Skeletal muscle satellite cell (primary cell): ENCODE data around the gene EID3.

Experiments used
- H3K27me3 ChIP-seq: 2 replicates; pipeline ENCODE4 v1.7.0; 2013; ENCODE audit warnings: low read length; ENCODE audit not compliant: control insufficient read depth, insufficient read depth
- H3K36me3 ChIP-seq: 2 replicates; pipeline ENCODE4 v1.7.0; 2013; ENCODE audit warnings: mild to moderate bottlenecking, control low read depth, low read length; ENCODE audit not compliant: insufficient read depth
- H3K4me1 ChIP-seq: 2 replicates; pipeline ENCODE4 v1.7.0; 2013; ENCODE audit warnings: low read length; ENCODE audit not compliant: control insufficient read depth, insufficient read depth
- H3K4me2 ChIP-seq: 2 replicates; pipeline ENCODE4 v1.7.0; 2013; ENCODE audit warnings: mild to moderate bottlenecking, low read length
- H3K4me3 ChIP-seq: 2 replicates; pipeline ENCODE4 v1.7.0; 2013; ENCODE audit warnings: low read length
- H3K9ac ChIP-seq: 2 replicates; pipeline ENCODE4 v1.7.0; 2013; ENCODE audit warnings: mild to moderate bottlenecking, low read depth, low read length, moderate library complexity
- H3K9me3 ChIP-seq: replicated peaks from 2 replicates; pipeline ENCODE4 v1.7.0; 2013; ENCODE audit warnings: mild to moderate bottlenecking, control low read depth, low read length

Gene EID3

DNA sequence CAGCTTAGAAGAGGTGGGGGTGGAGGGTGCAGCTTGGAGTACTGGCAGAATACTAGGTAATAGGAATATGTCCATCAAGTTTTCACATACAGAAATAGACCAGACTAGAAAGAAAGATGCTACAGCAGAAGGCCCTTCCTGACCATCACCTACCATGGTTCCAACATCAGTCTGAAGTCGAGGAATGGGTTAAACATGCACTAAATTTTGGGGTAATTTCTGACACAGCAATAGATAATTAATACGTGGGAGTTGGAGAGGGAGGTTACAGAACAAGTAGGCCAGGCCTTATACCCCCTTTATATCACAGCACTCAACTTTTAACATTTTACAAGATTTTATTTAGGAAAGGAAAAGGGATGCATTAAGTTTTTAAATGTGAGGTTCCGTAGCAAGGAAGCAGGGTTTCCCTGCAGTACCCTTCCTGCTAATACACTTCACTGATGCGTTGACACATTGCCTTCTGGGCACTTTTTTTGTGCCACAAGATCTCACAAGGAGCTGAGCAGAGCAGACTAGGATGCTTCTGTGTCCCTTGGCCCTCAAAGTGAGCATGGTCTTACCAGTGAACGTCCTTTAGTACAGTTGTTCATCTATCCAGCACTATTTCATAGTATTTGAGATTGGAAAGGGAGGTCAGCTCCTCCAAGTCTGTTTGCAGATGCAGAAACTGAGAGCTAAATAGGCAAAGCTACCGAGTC lies 50.8 kb downstream of the EID3 start:
- Histone ChIP-seq H3K9ac (no peak overlapping the region), H3K4me2 (no peak overlapping the region), H3K9me3 (no peaks in the 10 kb centered on the region), H3K36me3 (peaks cover 60% of the 10 kb centered on the region), H3K4me3 (no peak overlapping the region), H3K4me1 (no peaks in the 10 kb centered on the region), H3K27me3 (no peaks in the 10 kb centered on the region)
